Inferior parietal cortex (tissue), 1 donor: Measurements from ENCODE around the gene CELF1.

Experiments used
- DNase-seq: peaks from one replicate; pipeline ENCODE4 v3.0.0-alpha.2; 2016; ENCODE audit errors: extremely low spot score

The CELF1 gene

DNA sequence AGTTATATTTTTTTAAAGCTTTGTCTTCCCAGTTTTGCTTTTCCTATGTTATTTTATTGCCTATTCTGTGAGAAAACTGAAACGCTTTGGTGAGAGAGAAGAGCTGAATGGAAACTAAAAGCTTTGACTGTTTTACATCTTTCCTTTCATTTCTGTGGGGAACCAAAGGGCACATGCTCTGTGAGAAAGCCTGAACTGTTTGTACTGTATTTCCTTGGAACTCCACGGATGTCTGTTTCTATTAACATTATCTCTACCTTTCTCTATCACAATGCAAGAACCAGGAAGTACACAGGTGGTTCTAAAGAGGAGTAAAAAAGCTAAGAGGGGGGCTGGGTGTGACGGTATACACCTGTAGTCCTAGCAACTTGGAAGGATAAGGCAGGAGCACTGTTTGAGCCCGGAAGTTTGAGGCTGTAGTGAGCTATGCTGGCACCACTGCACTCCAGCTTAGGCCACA is 43.8 kb downstream of the CELF1 start:
- no peak for DNase-seq

GRCh38 chr11:47508240-47508957 is 44.5 kb downstream of the CELF1 start:
- DNase-seq: no peak

- no peak for DNase-seq
Observed at GRCh38 chr11:47507563-47508239, 45.2 kb downstream of the CELF1 start.

- no peak for DNase-seq
Observed at GRCh38 chr11:47506795-47507562, 46.0 kb downstream of the CELF1 start.

GRCh38 chr11:47506373-47506772 is 46.6 kb downstream of the CELF1 start:
- DNase-seq: no peak

- DNase-seq: no peak
Observed at GRCh38 chr11:47504910-47505309, 48.0 kb downstream of the CELF1 start.

- DNase-seq: no peak
Observed at GRCh38 chr11:47503227-47503626, 49.7 kb downstream of the CELF1 start.

- no peak for DNase-seq
Observed at GRCh38 chr11:47502767-47503166, 50.2 kb downstream of the CELF1 start.

DNA sequence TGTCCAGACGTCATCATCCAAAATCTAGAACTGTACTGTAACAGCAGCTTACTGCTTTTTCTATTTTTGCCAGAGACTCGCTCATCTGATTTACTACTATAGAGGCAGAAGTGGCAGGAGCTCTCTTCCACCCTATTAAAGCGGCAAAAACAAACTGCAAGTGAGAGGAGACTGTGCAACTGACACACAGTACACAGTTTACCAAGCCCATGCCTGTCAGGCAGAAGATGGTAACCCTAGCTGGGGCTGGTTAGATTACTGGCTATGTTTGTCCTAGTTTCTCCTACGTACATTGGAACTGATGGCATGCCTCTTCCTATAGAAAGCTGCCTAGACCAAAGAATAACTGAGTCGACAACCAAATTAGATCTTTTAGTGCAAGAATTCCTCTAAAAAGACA is 51.8 kb downstream of the CELF1 start:
- no peak for DNase-seq

DNA sequence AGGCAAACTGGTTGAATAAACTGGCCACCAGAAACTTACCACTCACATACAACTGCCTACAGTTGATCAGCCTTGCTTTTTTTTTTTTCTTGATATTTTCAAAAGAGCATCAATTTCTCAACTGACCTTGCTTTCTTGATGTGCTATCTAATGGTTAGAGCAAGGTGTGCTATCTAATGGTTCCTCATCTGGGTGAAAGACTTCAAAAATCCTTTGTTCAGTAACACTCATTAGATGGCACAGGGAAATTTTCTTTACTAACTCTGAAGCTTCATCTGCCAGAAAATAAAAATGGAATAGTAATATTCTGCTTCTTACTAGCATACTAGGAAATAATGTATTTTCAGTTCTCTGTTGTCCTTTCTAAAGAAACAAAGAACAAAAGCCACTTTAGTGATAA is 52.8 kb downstream of the CELF1 start:
- no peak for DNase-seq

- peak; percentile 24 for DNase-seq
Observed at GRCh38 chr11:47499614-47500013, 53.3 kb downstream of the CELF1 start.

- DNase-seq: no peak
Observed at GRCh38 chr11:47499161-47499560, 53.8 kb downstream of the CELF1 start.

DNA sequence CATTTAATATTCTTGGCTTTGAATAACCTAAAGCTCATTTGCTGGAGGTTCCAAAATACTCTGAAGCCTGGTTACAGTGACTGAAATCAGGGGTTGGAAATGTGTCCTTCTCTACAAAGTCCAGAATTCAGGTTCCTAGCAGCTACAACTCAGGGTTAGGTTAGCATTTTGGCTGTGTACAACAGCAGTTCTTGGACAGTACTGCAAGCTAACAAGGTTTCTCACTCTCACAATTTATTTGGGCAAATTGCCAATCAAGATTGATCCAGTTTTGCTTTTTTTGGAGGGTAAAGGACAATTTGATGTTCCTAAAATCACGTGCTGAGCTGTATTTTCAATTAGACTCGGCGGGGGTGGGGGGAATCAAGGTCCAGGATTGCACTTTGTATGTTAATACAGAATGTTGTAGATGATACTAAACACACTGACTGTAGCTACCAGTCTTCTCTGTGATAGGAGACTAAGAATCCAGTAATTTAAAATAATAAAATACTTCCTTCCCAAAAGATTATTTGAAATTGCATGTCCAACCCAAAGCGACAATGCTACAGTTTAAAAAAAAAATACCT is 54.3 kb downstream of the CELF1 start:
- DNase-seq: no peak

GRCh38 chr11:47498149-47498548 is 54.8 kb downstream of the CELF1 start:
- no peak for DNase-seq

- no peak for DNase-seq
Observed at GRCh38 chr11:47496808-47497207, 56.1 kb downstream of the CELF1 start.

DNA sequence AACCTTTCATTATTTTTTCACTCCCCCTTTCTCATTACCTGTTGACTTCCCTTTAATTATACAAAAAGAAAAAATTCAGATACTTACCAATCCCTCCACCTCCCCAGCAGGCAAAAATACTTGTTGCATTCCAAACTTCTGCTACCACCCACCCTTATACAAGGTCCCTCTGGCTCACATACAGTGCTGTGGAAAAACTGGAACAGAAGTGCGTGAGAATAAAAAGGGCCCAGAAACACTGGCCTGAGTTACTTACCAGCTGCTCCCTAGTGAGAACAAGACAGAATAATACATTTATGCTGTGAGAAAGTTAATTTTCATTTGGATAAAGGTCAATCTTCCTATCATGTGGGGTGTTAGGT is 57.1 kb downstream of the CELF1 start:
- no peak for DNase-seq

- no peak for DNase-seq
Observed at GRCh38 chr11:47495011-47495855, 57.7 kb downstream of the CELF1 start.

DNA sequence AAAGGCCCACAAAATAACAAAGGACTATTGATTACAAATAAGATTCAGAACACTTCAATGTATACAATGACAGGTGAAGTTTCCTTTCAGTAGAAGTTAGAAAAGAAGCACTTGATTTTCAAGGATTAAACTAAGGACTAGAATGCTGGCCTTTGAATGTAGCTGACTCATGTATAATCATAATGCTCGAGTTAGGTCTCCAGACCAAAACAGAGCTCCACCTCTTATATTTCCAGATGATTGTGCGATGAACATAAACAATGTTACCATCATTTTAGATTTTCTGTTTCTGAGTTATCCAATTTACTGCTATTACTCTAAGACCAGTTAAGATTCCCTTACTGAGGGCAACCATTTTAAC is 63.6 kb downstream of the CELF1 start:
- DNase-seq: no peak

DNA sequence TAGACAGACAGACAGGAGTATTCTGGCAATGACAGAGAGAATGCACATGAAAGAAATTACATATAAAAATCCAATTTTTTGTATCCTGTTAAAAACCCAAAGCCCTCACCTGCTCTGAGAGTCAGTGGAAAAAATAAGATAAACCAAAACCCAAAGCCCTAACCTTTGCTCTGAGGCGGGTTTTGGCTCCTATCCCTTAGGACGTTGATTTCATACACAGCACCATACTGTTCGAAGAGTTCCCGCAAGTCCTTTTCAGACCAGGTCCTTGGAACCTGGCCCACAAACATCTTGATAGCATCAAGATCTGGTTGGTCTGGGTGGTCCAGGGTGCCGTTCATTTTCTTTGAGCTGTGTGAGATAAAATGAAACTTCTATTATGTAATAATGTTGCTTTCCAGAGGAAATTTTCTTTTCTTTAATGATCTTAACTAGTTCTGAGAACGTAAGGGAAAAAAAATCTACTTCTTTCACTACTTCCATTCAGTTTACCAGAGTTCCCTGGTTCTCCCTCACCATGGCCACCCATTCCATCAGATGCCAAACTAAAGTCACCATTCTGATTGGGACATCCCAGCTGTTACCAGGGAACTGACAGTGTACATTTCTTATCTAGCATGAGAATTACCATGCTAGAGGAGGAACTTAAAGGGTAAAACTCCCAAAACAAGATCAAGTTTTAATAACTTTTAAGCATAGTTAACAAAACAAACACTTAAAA is 64.1 kb downstream of the CELF1 start:
- no peak for DNase-seq

DNA sequence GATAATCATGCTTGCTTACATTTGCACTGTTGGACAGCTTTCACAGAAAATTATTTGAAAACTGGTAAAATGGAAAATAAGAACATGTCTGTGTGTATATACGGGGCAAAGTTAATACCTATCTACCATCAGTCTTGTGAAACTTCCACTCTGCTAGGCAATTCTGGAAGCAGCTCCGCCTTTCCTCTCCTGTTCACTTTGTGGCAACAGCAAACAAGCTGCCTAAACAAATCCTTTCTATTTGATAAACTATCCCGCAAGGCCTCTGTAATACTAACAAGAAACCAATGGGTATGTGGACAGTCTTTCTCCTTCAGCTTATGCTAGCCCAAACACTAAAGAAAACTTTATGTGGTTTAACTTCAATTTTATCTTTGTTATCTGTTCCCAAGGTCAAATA is 64.8 kb downstream of the CELF1 start:
- no peak for DNase-seq

- no peak for DNase-seq
Observed at GRCh38 chr11:47487421-47487820, 65.5 kb downstream of the CELF1 start.
